Caco-2 (cell line): Measurements from ENCODE around the gene UCK1. TPM values are rescaled to one million over a fixed set of nuclear protein-coding genes. Genes with fewer than 3 reads are reported as not detected.

ENCODE experiments used
- BruUV-seq: library from RNA; stranded (reverse); fragments of 400-500 nt; replicated peaks from 2 replicates; lab custom pipeline; 2021; lab: Mats Ljungman, UMichigan
- CTCF ChIA-PET: fragments of 300-600 bp; sonication (Branson Sonifier 250); formaldehyde crosslinking; loops from one replicate; lab custom pipeline; 2022; ENCODE audit warnings: antibody characterized with exemption; lab: Charles Lee
- POLR2A ChIA-PET: fragments of 300-600 bp; sonication (Branson Sonifier 250); formaldehyde crosslinking; loops from one replicate; lab custom pipeline; 2022; ENCODE audit warnings: antibody characterized with exemption; lab: Charles Lee
- DNase-seq, 2 experiments: peaks; one replicate each; pipeline versions ENCODE4 v3.0.0 to v3.0.0-alpha.2; 2020 to 2022
- H3K27me3 ChIP-seq: replicated peaks from 2 replicates; pipeline ENCODE4 v1.6.0; 2011; ENCODE audit warnings: low read length; ENCODE audit not compliant: control insufficient read depth, insufficient read depth
- H3K36me3 ChIP-seq: 2 replicates; pipeline ENCODE4 v1.5.1; 2011; ENCODE audit warnings: low read length; ENCODE audit not compliant: control insufficient read depth, insufficient read depth
- H3K4me1 ChIP-seq: fragments of 250-450 bp; sonication (Bioruptor Pico); 2 replicates; pipeline ENCODE4 v1.5.1; 2020; ENCODE audit warnings: mild to moderate bottlenecking
- H3K4me3 ChIP-seq: 2 replicates; pipeline ENCODE4 v1.5.1; 2011; ENCODE audit warnings: low read depth, mild to moderate bottlenecking, control low read depth, low read length
- H3K9me3 ChIP-seq: fragments of 250-450 bp; sonication (Bioruptor Pico); 2 replicates; pipeline ENCODE4 v1.5.1; 2020; ENCODE audit warnings: mild to moderate bottlenecking, moderate library complexity
- H3K27ac Mint-ChIP-seq: one replicate; pipeline ENCODE4 v1.8.0; 2022; ENCODE audit warnings: mixed read lengths; ENCODE audit not compliant: unreplicated experiment
- H3K27me3 Mint-ChIP-seq: one replicate; pipeline ENCODE4 v1.8.0; 2022; ENCODE audit warnings: mixed read lengths; ENCODE audit not compliant: insufficient read depth, unreplicated experiment
- H3K36me3 Mint-ChIP-seq: one replicate; pipeline ENCODE4 v1.8.0; 2022; ENCODE audit warnings: mild to moderate bottlenecking, mixed read lengths; ENCODE audit not compliant: insufficient read depth, unreplicated experiment
- H3K4me1 Mint-ChIP-seq: one replicate; pipeline ENCODE4 v1.8.0; 2022; ENCODE audit warnings: low read depth, mixed read lengths; ENCODE audit not compliant: unreplicated experiment
- H3K4me3 Mint-ChIP-seq: one replicate; pipeline ENCODE4 v1.8.0; 2022; ENCODE audit warnings: mild to moderate bottlenecking, moderate library complexity, mixed read lengths; ENCODE audit not compliant: unreplicated experiment
- H3K9me3 Mint-ChIP-seq: one replicate; pipeline ENCODE4 v1.8.0; 2022; ENCODE audit warnings: mixed read lengths; ENCODE audit not compliant: unreplicated experiment
- CTCF ChIP-seq, 2 experiments: fragments of 200-600 bp in 1 of 2; IDR thresholded peaks; 1 replicate in 1 of 2; 2 replicates in 1 of 2; pipeline versions ENCODE4 v1.5.1 to v1.8.0; 2011 to 2022; ENCODE audit warnings: antibody characterized with exemption in 1 of 2, control low read depth in 1 of 2, inconsistent platforms in 1 of 2, low read depth in 1 of 2, low read length in 1 of 2, mild to moderate bottlenecking in 1 of 2, moderate library complexity in 1 of 2; ENCODE audit not compliant: insufficient read depth in 1 of 2, severe bottlenecking in 1 of 2, unreplicated experiment in 1 of 2
- intact Hi-C: fragments of 100-400 bp; cut with micrococcal nuclease; formaldehyde crosslinking; loops from one replicate; pipeline ENCODE4 v1.10.0; 2022; ENCODE audit not compliant: unreplicated experiment
- total RNA-seq: library from RNA; stranded (reverse); gene quantifications from 2 replicates; pipeline ENCODE4 v1.2.3, GENCODE V29; 2022

The UCK1 gene
- total RNA-seq, 1 experiment from 2014 or later, result 25.7 TPM

DNA sequence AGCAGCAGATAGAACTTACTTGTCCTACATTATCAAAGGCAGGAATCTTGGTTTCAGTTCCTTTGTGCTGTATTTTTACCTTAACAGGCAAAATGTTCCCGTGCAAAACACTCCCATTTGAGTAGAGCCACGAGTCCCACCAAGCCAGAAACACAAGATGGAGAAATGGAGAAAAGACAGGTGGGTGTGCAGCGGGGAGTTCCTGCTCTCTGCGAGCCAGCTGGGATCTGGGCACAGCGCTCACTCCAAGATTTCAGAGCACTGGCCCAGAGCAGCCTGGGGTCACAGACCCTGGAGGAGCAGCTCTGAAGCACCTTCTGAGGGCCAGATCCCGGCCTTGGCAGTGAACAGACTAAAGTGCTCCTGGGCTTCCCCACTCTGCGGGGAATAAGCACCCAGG lies 2.9 kb downstream of the UCK1 start:
- POLR2A ChIA-PET, result no interaction called here
- intact Hi-C loops, result no loop called here
- Histone ChIP-seq H3K4me3 (no peak overlapping the region), H3K9me3 (no peaks in the 10 kb centered on the region), H3K36me3 (peaks cover 7% of the 10 kb centered on the region), H3K27me3 (no peaks in the 10 kb centered on the region), H3K4me1 (peaks cover 11% of the 10 kb centered on the region; the same call in 1 of the 2 replicates)
- no peak overlapping the region for H3K27ac Mint-ChIP-seq
- H3K4me1 Mint-ChIP-seq, result no peaks in the 10 kb centered on the region
- TF ChIP-seq CTCF (IDR thresholded peaks at IDR 0.05; ENCODE audit: insufficient read depth in 1 of 2, low read depth in 1 of 2, low read length in 1 of 2, severe bottlenecking in 1 of 2, unreplicated experiment in 1 of 2), result no peak
- peaks cover 53% of the 10 kb centered on the region for H3K36me3 Mint-ChIP-seq
- no peak for DNase-seq
- no peak overlapping the region for H3K4me3 Mint-ChIP-seq
- BruUV-seq, result no TSS peak
- CTCF ChIA-PET, result no interaction called here
- H3K27me3 Mint-ChIP-seq, result no peaks in the 10 kb centered on the region
- no peaks in the 10 kb centered on the region for H3K9me3 Mint-ChIP-seq

- Histone ChIP-seq H3K4me3 (no peak overlapping the region), H3K36me3 (peaks cover 9% of the 10 kb centered on the region), H3K27me3 (no peaks in the 10 kb centered on the region), H3K9me3 (no peaks in the 10 kb centered on the region), H3K4me1 (peaks cover 8% of the 10 kb centered on the region; the same call in 1 of the 2 replicates)
- ChIA-PET CTCF (no interaction called here), POLR2A (no interaction called here)
- no peaks in the 10 kb centered on the region for H3K4me1 Mint-ChIP-seq
- no peak for TF ChIP-seq CTCF (IDR thresholded peaks at IDR 0.05; ENCODE audit: insufficient read depth in 1 of 2, low read depth in 1 of 2, low read length in 1 of 2, severe bottlenecking in 1 of 2, unreplicated experiment in 1 of 2)
- no peaks in the 10 kb centered on the region for H3K9me3 Mint-ChIP-seq
- no peak overlapping the region for H3K27ac Mint-ChIP-seq
- H3K4me3 Mint-ChIP-seq, result no peak overlapping the region
- no peak for DNase-seq
- H3K36me3 Mint-ChIP-seq, result peaks cover 66% of the 10 kb centered on the region
- intact Hi-C loops, result no loop called here
- BruUV-seq, result no TSS peak
- no peaks in the 10 kb centered on the region for H3K27me3 Mint-ChIP-seq
Observed at GRCh38 chr9:131525643-131526565, 5.2 kb downstream of the UCK1 start.

DNA sequence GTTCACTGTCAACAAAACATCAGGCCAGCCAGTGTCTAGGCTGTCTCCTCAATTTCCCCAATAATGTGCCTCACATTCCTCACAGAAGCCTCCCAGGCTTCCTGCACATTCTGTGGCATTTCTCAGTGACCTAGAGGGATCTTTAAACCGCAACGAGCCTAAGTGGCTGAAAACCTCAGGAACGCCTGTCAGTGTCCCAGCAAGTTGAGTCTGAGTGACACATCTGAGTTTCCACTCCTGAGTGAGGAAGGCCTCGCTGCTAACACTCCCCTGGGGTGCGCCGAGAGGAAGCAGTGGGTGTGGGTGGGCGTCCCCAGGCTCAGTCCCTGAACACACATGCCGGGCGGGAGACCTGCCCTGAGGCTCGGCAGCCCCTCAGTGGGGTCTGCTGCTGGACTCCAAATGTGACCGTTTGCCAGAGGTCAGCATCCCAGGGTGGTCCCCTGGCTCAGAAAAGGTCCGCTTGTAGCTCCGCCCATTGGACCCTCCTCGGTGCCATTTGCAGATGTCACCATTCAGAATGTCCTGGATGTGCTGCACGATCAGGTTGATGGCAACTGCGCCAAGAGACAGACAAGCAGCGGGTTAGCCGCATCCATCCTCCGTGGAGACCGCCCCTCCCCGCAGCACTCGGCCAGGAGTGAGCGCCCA lies 6.3 kb downstream of the UCK1 start:
- no peak overlapping the region for H3K4me3 Mint-ChIP-seq
- intact Hi-C loops, result no loop called here

More for the DNA sequence above, 6.3 kb downstream of the UCK1 start:
- Histone ChIP-seq H3K9me3 (no peaks in the 10 kb centered on the region), H3K4me3 (no peak overlapping the region), H3K4me1 (peaks cover 2% of the 10 kb centered on the region; the same call in 1 of the 2 replicates), H3K36me3 (peaks cover 9% of the 10 kb centered on the region), H3K27me3 (no peaks in the 10 kb centered on the region)
- no peak for TF ChIP-seq CTCF (IDR thresholded peaks at IDR 0.05; ENCODE audit: insufficient read depth in 1 of 2, low read depth in 1 of 2, low read length in 1 of 2, severe bottlenecking in 1 of 2, unreplicated experiment in 1 of 2)
- CTCF ChIA-PET, result no interaction called here
- no peaks in the 10 kb centered on the region for H3K4me1 Mint-ChIP-seq
- H3K9me3 Mint-ChIP-seq, result no peaks in the 10 kb centered on the region
- DNase-seq, result no peak
- POLR2A ChIA-PET, result no interaction called here
- H3K36me3 Mint-ChIP-seq, result peaks cover 66% of the 10 kb centered on the region
- H3K27me3 Mint-ChIP-seq, result no peaks in the 10 kb centered on the region
- BruUV-seq, result no TSS peak
- no peak overlapping the region for H3K27ac Mint-ChIP-seq
